H1 (cell line): ENCODE measurements around the gene CYP27C1. TPM values are rescaled to one million over a fixed set of nuclear protein-coding genes. Genes with fewer than 3 reads are reported as not detected.
"Not testable (repeated sequence)": the region's sequence is repeated elsewhere in the genome, so short reads cannot be mapped to it uniquely, and the experiment has no call there.

Experiments
- CTCF ChIA-PET: fragments of 300-600 bp; sonication (Branson Sonifier 250); formaldehyde crosslinking; loops from one replicate; lab custom pipeline; 2021; ENCODE audit not compliant: partially characterized antibody; lab: Charles Lee
- POLR2A ChIA-PET: fragments of 300-600 bp; sonication (Branson Sonifier 250); formaldehyde crosslinking; loops from one replicate; lab custom pipeline; 2021; ENCODE audit warnings: inconsistent platforms; ENCODE audit not compliant: partially characterized antibody; lab: Charles Lee
- DNase-seq, 2 experiments: peaks; one replicate each; pipeline versions ENCODE4 v3.0.0 to v3.0.0-alpha.2; 2010 to 2022; ENCODE audit warnings: low spot score in 2 of 2, low read depth in 1 of 2, mixed read lengths in 1 of 2
- FAIRE-seq: peaks from 2 replicates; lab custom pipeline; 2011; peaks lifted over from hg19 to GRCh38; lab: Jason Lieb, UNC
- H2AFZ ChIP-seq: 2 replicates; pipeline ENCODE4 v1.8.1; 2012; ENCODE audit warnings: low read length, inconsistent platforms
- H2AK5ac ChIP-seq: 2 replicates; pipeline ENCODE4 v1.6.1; 2013; ENCODE audit warnings: low read depth, low read length
- H2BK120ac ChIP-seq: replicated peaks from 2 replicates; pipeline ENCODE3; 2013; ENCODE audit warnings: low read depth, low read length, inconsistent platforms
- H2BK12ac ChIP-seq: 2 replicates; pipeline ENCODE4 v1.6.1; 2013; ENCODE audit warnings: low read depth, low read length
- H2BK15ac ChIP-seq: 2 replicates; pipeline ENCODE4 v1.6.1; 2013; ENCODE audit warnings: low read length
- H2BK20ac ChIP-seq: 2 replicates; pipeline ENCODE4 v1.6.1; 2013; ENCODE audit warnings: low read length
- H2BK5ac ChIP-seq: 2 replicates; pipeline ENCODE4 v1.6.1; 2013; ENCODE audit warnings: low read depth, low read length
- H3K14ac ChIP-seq: 2 replicates; pipeline ENCODE4 v1.6.1; 2013; ENCODE audit warnings: inconsistent platforms; ENCODE audit not compliant: insufficient read length
- H3K18ac ChIP-seq: 2 replicates; pipeline ENCODE4 v1.6.1; 2013; ENCODE audit warnings: low read length; ENCODE audit errors: extremely low read depth
- H3K23ac ChIP-seq: 2 replicates; pipeline ENCODE4 v1.6.1; 2013; ENCODE audit warnings: inconsistent platforms; ENCODE audit not compliant: insufficient read length
- H3K23me2 ChIP-seq: 2 replicates; pipeline ENCODE4 v1.6.1; 2013; ENCODE audit warnings: low read depth, low read length
- H3K27ac ChIP-seq: 2 replicates; pipeline ENCODE4 v1.6.1; 2011; ENCODE audit warnings: low read depth, low read length, inconsistent platforms
- H3K27me3 ChIP-seq, 4 experiments: replicated peaks in 1 of 4; 1 replicate in 1 of 4; 2 replicates in 3 of 4; pipeline versions ENCODE4 v1.6.1 to v1.8.1; 2011 to 2013; ENCODE audit warnings: low read length in 3 of 4, mild to moderate bottlenecking in 3 of 4, inconsistent platforms in 2 of 4, mixed read lengths in 2 of 4, moderate library complexity in 1 of 4; ENCODE audit not compliant: control insufficient read depth in 3 of 4, insufficient read depth in 3 of 4; ENCODE audit errors: extremely low read depth in 1 of 4
- H3K36me3 ChIP-seq, 4 experiments: 2 replicates each; pipeline versions ENCODE4 v1.6.1 to v1.8.1; 2011 to 2013; ENCODE audit warnings: mild to moderate bottlenecking in 4 of 4, low read length in 3 of 4, moderate library complexity in 2 of 4, control low read depth in 1 of 4, inconsistent platforms in 1 of 4; ENCODE audit not compliant: insufficient read depth in 4 of 4, control insufficient read depth in 2 of 4
- H3K4ac ChIP-seq: replicated peaks from 2 replicates; pipeline ENCODE3; 2013; ENCODE audit warnings: low read length, low read depth, mixed read lengths, inconsistent platforms; ENCODE audit not compliant: insufficient read length
- H3K4me1 ChIP-seq, 4 experiments: replicated peaks in 1 of 4; 1 replicate in 1 of 4; 2 replicates in 3 of 4; pipeline versions ENCODE4 v1.6.1 to v1.8.1; 2011 to 2013; ENCODE audit warnings: low read length in 3 of 4, inconsistent platforms in 2 of 4, mixed read lengths in 1 of 4; ENCODE audit not compliant: insufficient read depth in 4 of 4, control insufficient read depth in 3 of 4
- H3K4me2 ChIP-seq, 2 experiments: 2 replicates each; pipeline versions ENCODE4 v1.6.1 to v1.8.1; 2011 to 2013; ENCODE audit warnings: low read depth in 2 of 2, low read length in 2 of 2, control low read depth in 1 of 2, inconsistent platforms in 1 of 2, mild to moderate bottlenecking in 1 of 2; ENCODE audit not compliant: insufficient read depth in 1 of 2
- H3K4me3 ChIP-seq, 4 experiments: fragments of 200-600, 300-600 bp in 1 of 4; sonication (generic), shearing (Covaris generic), sonication (Bioruptor Twin) in 1 of 4; 2 replicates each; pipeline versions ENCODE4 v1.5.1 to v1.8.1; 2011 to 2016; ENCODE audit warnings: low read length in 4 of 4, low read depth in 3 of 4, control low read depth in 2 of 4, inconsistent platforms in 2 of 4, mild to moderate bottlenecking in 2 of 4, mixed read lengths in 1 of 4, moderate library complexity in 1 of 4; ENCODE audit not compliant: insufficient read depth in 2 of 4; ENCODE audit errors: extremely low read depth in 1 of 4
- H3K56ac ChIP-seq: replicated peaks from 2 replicates; pipeline ENCODE3; 2013; ENCODE audit warnings: low read depth, mild to moderate bottlenecking, mixed read lengths, low read length, inconsistent platforms; ENCODE audit not compliant: insufficient read length
- H3K79me1 ChIP-seq: 2 replicates; pipeline ENCODE4 v1.6.1; 2013; ENCODE audit warnings: low read depth, low read length, control low read depth
- H3K79me2 ChIP-seq, 2 experiments: 2 replicates each; pipeline versions ENCODE4 v1.6.1 to v1.8.1; 2012 to 2013; ENCODE audit warnings: low read length in 2 of 2, mild to moderate bottlenecking in 2 of 2, inconsistent platforms in 1 of 2; ENCODE audit not compliant: insufficient read depth in 2 of 2, control insufficient read depth in 1 of 2
- H3K9ac ChIP-seq, 4 experiments: replicated peaks in 1 of 4; 1 replicate in 1 of 4; 2 replicates in 3 of 4; pipeline versions ENCODE4 v1.6.1 to v1.8.1; 2011 to 2013; ENCODE audit warnings: low read depth in 3 of 4, low read length in 3 of 4, control low read depth in 2 of 4, mild to moderate bottlenecking in 2 of 4, moderate library complexity in 2 of 4, inconsistent platforms in 1 of 4; ENCODE audit errors: extremely low read depth in 1 of 4
- H3K9me3 ChIP-seq, 2 experiments: 2 replicates each; pipeline versions ENCODE4 v1.6.1 to v1.8.1; 2012 to 2013; ENCODE audit warnings: mild to moderate bottlenecking in 2 of 2, moderate library complexity in 2 of 2, control low read depth in 1 of 2, inconsistent platforms in 1 of 2, low read depth in 1 of 2, low read length in 1 of 2, mixed read lengths in 1 of 2; ENCODE audit not compliant: insufficient read depth in 2 of 2
- H4K20me1 ChIP-seq, 2 experiments: replicated peaks in 1 of 2; 2 replicates each; pipeline versions ENCODE3 to v1.8.1; 2011 to 2013; ENCODE audit warnings: inconsistent platforms in 2 of 2, low read length in 2 of 2, mild to moderate bottlenecking in 1 of 2; ENCODE audit not compliant: insufficient read depth in 2 of 2, control insufficient read depth in 1 of 2
- H4K5ac ChIP-seq: 2 replicates; pipeline ENCODE4 v1.6.1; 2013; ENCODE audit warnings: low read length, low read depth, mixed read lengths, inconsistent platforms; ENCODE audit not compliant: insufficient read length
- H4K8ac ChIP-seq: 2 replicates; pipeline ENCODE4 v1.8.0; 2013; ENCODE audit warnings: mild to moderate bottlenecking, moderate library complexity, low read length, inconsistent platforms; ENCODE audit not compliant: insufficient read depth; ENCODE audit errors: extremely low read depth
- H4K91ac ChIP-seq: replicated peaks from 2 replicates; pipeline ENCODE3; 2013; ENCODE audit warnings: low read length, mixed read lengths, inconsistent platforms; ENCODE audit not compliant: insufficient read length
- WGBS, 2 experiments: shearing (Covaris generic) in 1 of 2; methylation state at CpG; one replicate each; pipeline versions ENCODE4 v1.1.6 to v1.1.7; 2013 to 2015; ENCODE audit warnings: low lambda C conversion rate in 2 of 2, mixed read lengths in 2 of 2, inconsistent platforms in 1 of 2, low coverage in 1 of 2, missing lambda C conversion rate in 1 of 2; ENCODE audit not compliant: insufficient replicate concordance in 2 of 2, insufficient coverage in 1 of 2, insufficient read length in 1 of 2; ENCODE audit errors: extremely low coverage in 1 of 2, missing lambda C conversion rate in 1 of 2; 5-methylcytosine and 5-hydroxymethylcytosine counted together
- polyA plus RNA-seq, 7 experiments: library from polyadenylated mRNA; depleted of rRNA in 3 of 7; stranded (reverse) in 5 of 7; unstranded in 2 of 7; fragments of >200 nt in 5 of 7; fragments of 200-250 nt in 2 of 7; gene quantifications; 1 replicate in 5 of 7; 2 replicates in 1 of 7; 4 replicates in 1 of 7; pipeline versions ENCODE4 v1.2.1 to v1.2.3, GENCODE V29; 2011 to 2013; ENCODE audit warnings: missing spikeins in 2 of 7, mixed read lengths in 2 of 7
- total RNA-seq: library from RNA; stranded (reverse); fragmentation: NEBNext Ultra II Directional; extraction: Animal tissue kit (Norgen Biotek cat#: 25700); gene quantifications from 2 replicates; pipeline ENCODE4 v1.2.1, GENCODE V29; 2021

The CYP27C1 gene
- total and polyA plus RNA-seq, 2 of the 8 experiments (the other 6 are each of a cell fraction or from before 2014, with no cell fraction given), result 1.3 to 3.2 TPM

GRCh38 chr2:127227264-127227660, 7.2 kb upstream of the CYP27C1 start:
- WGBS, 2 experiments, result 90% methylated on average over 5 of the region's 5 CpGs; no CpG with 5 or more reads in 1 of the 2 experiments

More at GRCh38 chr2:127227264-127227660, 7.2 kb upstream of the CYP27C1 start:
- H2BK120ac ChIP-seq, H2AK5ac ChIP-seq, H4K5ac ChIP-seq, H3K18ac ChIP-seq, H3K4ac ChIP-seq, H4K91ac ChIP-seq, H3K56ac ChIP-seq, H3K4me3 ChIP-seq, H2BK20ac ChIP-seq, FAIRE-seq, H3K14ac ChIP-seq, H3K23ac ChIP-seq, H3K4me2 ChIP-seq, H3K9ac ChIP-seq, H2BK15ac ChIP-seq, H3K4me1 ChIP-seq, H2AFZ ChIP-seq, H3K23me2 ChIP-seq, H3K79me1 ChIP-seq, H3K36me3 ChIP-seq, H4K20me1 ChIP-seq, POLR2A ChIA-PET, H2BK12ac ChIP-seq, H3K27me3 ChIP-seq, H3K9me3 ChIP-seq, H3K79me2 ChIP-seq, H3K27ac ChIP-seq, DNase-seq, H4K8ac ChIP-seq, H2BK5ac ChIP-seq: not testable (repeated sequence)
- CTCF ChIA-PET, result interaction anchor here (0.7 to 1.2 kb wide), 2 partner anchors 48 to 159 kb away, joined by 3 to 4 read pairs; no protein-coding TSS in a partner anchor
